ENCODE measurements around the gene CCDC200.

CCDC200 gene

DNA sequence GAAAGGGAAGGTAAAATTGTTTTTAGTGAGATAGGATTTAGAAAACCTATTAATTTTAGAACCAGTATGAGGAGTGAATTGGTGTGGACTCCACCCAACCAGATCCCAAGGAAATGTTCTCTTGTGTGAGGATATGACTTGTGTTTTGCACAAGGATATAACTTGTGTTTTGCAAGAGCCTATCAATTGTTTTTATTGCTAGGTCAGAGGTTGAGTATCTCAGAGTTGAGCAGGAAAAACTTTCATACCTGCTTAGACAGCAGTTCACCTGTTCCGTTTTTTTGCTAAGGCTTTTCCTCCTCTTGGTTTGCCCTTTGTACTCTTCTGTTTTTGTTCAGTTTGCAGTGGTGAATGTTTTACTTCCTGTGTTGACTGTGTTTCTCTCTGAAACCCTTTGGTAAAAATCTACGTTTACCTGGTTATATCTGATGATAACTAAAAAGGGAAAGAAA, 52.3 kb downstream of the CCDC200 start:
- no peak overlapping the region for H3K27ac ChIP-seq (ENCODE audit: low read depth, low read length)
- H3K36me3 ChIP-seq (ENCODE audit: control insufficient read depth, insufficient read depth, low read length) = peaks cover 46% of the 10 kb centered on the region
- H3K4me1 ChIP-seq (ENCODE audit: control insufficient read depth, insufficient read depth, low read length) = peaks cover 8% of the 10 kb centered on the region
- H3K9ac ChIP-seq (ENCODE audit: low read length) = no peak overlapping the region
- H3K9me3 ChIP-seq (ENCODE audit: control insufficient read depth, insufficient read depth, low read depth, low read length) = no peaks in the 10 kb centered on the region
- no peaks in the 10 kb centered on the region for H3K27me3 ChIP-seq (ENCODE audit: control insufficient read depth, insufficient read depth, low read length)
- no peak overlapping the region for H3K4me3 ChIP-seq (ENCODE audit: low read depth, low read length)

DNA sequence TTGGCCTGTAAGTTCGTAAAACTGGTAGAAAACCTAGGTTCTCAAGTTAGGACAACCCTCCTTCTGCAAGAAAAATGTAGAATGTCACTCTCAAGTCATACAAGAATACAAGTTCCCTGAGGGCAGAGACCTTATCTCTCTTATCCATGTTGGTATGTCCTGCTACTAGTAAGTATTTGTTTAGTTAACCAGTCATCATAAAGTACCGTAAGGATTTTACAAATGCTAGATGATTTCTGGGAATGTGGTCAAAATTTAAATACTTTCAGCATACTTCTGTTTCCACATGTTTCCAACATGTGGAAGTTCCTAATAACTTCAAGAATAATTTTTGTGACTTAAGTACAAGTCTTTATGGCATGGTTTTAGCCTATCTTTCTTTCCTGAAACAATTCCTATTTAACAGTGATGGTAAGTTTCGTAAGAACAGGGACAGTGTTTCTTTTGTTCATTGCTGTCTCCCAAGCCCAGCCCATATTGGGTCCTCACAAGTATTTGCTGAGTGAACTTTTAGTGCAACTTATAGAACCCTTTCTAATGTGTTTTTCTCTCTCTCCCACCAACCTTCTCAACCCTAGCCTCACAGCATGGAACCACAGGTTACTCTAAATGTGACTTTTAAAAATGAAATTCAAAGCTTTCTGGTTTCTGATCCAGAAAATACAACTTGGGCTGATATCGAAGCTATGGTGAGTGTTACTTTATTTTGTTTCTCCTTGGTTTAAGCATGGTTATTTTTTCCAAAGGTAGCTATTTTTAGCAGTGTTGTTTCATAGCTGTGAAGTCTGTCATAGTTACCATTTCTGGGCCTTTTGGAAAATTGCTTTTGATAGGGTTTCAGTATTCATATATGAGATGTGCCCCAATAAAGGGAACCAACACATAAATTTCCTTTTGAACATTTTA, 53.0 kb downstream of the CCDC200 start:
- peaks cover 8% of the 10 kb centered on the region for H3K4me1 ChIP-seq (ENCODE audit: control insufficient read depth, insufficient read depth, low read length)
- H3K9me3 ChIP-seq (ENCODE audit: control insufficient read depth, insufficient read depth, low read depth, low read length) = no peaks in the 10 kb centered on the region
- no peak overlapping the region for H3K4me3 ChIP-seq (ENCODE audit: low read depth, low read length)
- H3K36me3 ChIP-seq (ENCODE audit: control insufficient read depth, insufficient read depth, low read length) = peaks cover 42% of the 10 kb centered on the region
- no peaks in the 10 kb centered on the region for H3K27me3 ChIP-seq (ENCODE audit: control insufficient read depth, insufficient read depth, low read length)
- no peak overlapping the region for H3K27ac ChIP-seq (ENCODE audit: low read depth, low read length)
- H3K9ac ChIP-seq (ENCODE audit: low read length) = no peak overlapping the region

DNA sequence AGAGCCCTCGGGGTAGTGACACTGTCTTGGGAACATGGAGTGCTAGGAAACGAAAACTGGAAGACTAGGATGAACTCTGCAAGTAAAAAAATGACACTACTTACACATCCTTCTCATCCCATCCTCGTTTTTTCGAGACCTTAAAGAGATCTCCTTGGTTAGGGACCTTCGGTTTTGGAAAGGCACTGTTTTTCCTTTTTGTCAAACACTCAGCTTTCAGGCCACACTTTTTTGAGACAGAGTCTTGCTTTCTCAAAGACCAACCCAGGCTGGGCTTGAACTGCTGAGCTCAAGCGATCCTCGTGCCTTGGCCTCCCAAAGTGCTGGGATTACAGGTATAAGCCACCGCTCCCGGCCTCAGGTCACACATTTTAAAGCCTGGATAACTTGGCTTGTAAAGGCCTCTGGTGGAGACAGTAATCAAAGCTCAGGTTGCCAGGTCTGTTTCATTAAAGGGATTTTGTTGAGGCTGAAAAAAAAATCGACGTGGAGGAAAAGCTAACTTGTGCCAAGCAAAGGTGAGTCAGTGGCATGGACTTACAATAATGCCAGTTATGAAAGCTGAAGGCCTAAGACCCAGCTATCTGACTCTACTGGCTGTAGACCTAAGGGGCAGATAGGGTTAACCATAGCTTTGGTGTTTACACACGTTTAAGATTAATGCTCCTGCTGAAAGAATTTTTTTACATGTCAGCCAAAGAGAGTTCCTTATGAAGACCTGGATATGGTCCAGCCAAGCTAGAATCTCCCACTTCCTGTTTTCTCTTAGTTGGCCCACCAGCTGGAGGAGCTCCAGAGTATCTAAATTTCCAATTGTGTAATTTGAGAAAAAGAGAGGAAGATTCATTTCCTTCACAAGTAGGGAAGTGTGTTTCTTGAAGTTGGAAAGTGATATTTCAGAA, 56.6 kb downstream of the CCDC200 start:
- Histone ChIP-seq H3K36me3 (ENCODE audit: control insufficient read depth, insufficient read depth, low read length) (peaks cover 13% of the 10 kb centered on the region), H3K9ac (ENCODE audit: low read length) (peak overlapping the region; percentile 83), H3K27ac (ENCODE audit: low read depth, low read length) (peak overlapping the region; percentile 16; the same call in 1 of the 2 replicates)

More for the DNA sequence above, 56.6 kb downstream of the CCDC200 start:
- Histone ChIP-seq H3K4me3 (ENCODE audit: low read depth, low read length) (peak overlapping the region; percentile 86), H3K27me3 (ENCODE audit: control insufficient read depth, insufficient read depth, low read length) (no peaks in the 10 kb centered on the region), H3K9me3 (ENCODE audit: control insufficient read depth, insufficient read depth, low read depth, low read length) (no peaks in the 10 kb centered on the region), H3K4me1 (ENCODE audit: control insufficient read depth, insufficient read depth, low read length) (peaks cover 8% of the 10 kb centered on the region)
